HepG2 (cell line): ENCODE data around the gene INSIG2. TPM values are rescaled to one million over a fixed set of nuclear protein-coding genes. Genes with fewer than 3 reads are reported as not detected.

ENCODE experiments used
- ATAC-seq: fragments of 200-7000 bp; cut with Tn5 transposase; 3 replicates; pipeline ENCODE4 v1.9.1; 2020; ENCODE audit warnings: mild to moderate bottlenecking, moderate library complexity
- BruUV-seq: library from RNA; stranded (reverse); fragments of 400-500 nt; replicated peaks from 2 replicates; lab custom pipeline; 2021; lab: Mats Ljungman, UMichigan
- CTCF ChIA-PET: fragments of 300-600 bp; formaldehyde crosslinking; extraction: SDS; loops from one replicate; lab custom pipeline; 2021; ENCODE audit warnings: low total read pairs, inconsistent platforms, low intra/inter-chr PET ratio; lab: Yijun Ruan, JAX
- POLR2A ChIA-PET: fragments of 350-600 bp; sonication (Branson Sonifier 250); formaldehyde crosslinking; loops from one replicate; lab custom pipeline; 2020; ENCODE audit warnings: antibody characterized with exemption, inconsistent platforms; lab: Yijun Ruan, JAX
- DNase-seq: peaks from one replicate; pipeline ENCODE4 v3.0.0-alpha.2; 2015; ENCODE audit warnings: low spot score
- FAIRE-seq: peaks from 3 replicates; lab custom pipeline; 2011; peaks lifted over from hg19 to GRCh38; lab: Jason Lieb, UNC
- H2AFZ ChIP-seq: one replicate; pipeline ENCODE4 v1.6.1; 2011; ENCODE audit warnings: low read length, inconsistent platforms
- H3K27ac ChIP-seq: fragments of 300-600 bp; 3 replicates; pipeline ENCODE4 v1.8.0; 2011; ENCODE audit warnings: mixed run types, mild to moderate bottlenecking, mixed read lengths, low read length, inconsistent platforms; ENCODE audit not compliant: insufficient read depth; ENCODE audit errors: extremely low read length
- H3K27me3 ChIP-seq, 2 experiments: fragments of 200-600 bp in 1 of 2; 2 replicates in 1 of 2; 3 replicates in 1 of 2; pipeline versions ENCODE4 v1.6.0 to v1.8.0; 2011; ENCODE audit warnings: low read length in 2 of 2, mild to moderate bottlenecking in 2 of 2, moderate library complexity in 2 of 2, inconsistent platforms in 1 of 2; ENCODE audit not compliant: insufficient read depth in 2 of 2, control insufficient read depth in 1 of 2
- H3K36me3 ChIP-seq, 2 experiments: fragments of 200-600 bp in 1 of 2; replicated peaks in 1 of 2; 2 replicates in 1 of 2; 3 replicates in 1 of 2; pipeline versions ENCODE4 v1.5.1 to v1.8.0; 2011; ENCODE audit warnings: low read length in 2 of 2, inconsistent platforms in 1 of 2; ENCODE audit not compliant: insufficient read depth in 2 of 2, control insufficient read depth in 1 of 2
- H3K4me1 ChIP-seq: 2 replicates; pipeline ENCODE4 v1.5.1; 2012; ENCODE audit warnings: low read length, inconsistent platforms; ENCODE audit not compliant: insufficient read depth
- H3K4me2 ChIP-seq: 2 replicates; pipeline ENCODE4 v1.6.0; 2011; ENCODE audit warnings: low read depth, low read length, inconsistent platforms
- H3K4me3 ChIP-seq, 3 experiments: fragments of 200-600 bp in 1 of 3; sonication (generic), shearing (Covaris generic) in 1 of 3; replicated peaks in 1 of 3; 2 replicates each; pipeline ENCODE4 v1.5.1; 2011 to 2016; ENCODE audit warnings: low read length in 3 of 3, inconsistent platforms in 2 of 3, low read depth in 2 of 3, mild to moderate bottlenecking in 2 of 3, control low read depth in 1 of 3, mixed read lengths in 1 of 3; ENCODE audit not compliant: insufficient read depth in 1 of 3
- H3K79me2 ChIP-seq: one replicate; pipeline ENCODE4 v1.6.1; 2011; ENCODE audit warnings: low read length, inconsistent platforms; ENCODE audit not compliant: insufficient read depth
- H3K9ac ChIP-seq: 2 replicates; pipeline ENCODE4 v1.6.0; 2011; ENCODE audit warnings: mild to moderate bottlenecking, low read depth, low read length, inconsistent platforms; ENCODE audit not compliant: insufficient read depth
- H3K9me3 ChIP-seq: 2 replicates; pipeline ENCODE4 v1.5.1; 2012; ENCODE audit warnings: mild to moderate bottlenecking, low read length
- H4K20me1 ChIP-seq: 2 replicates; pipeline ENCODE4 v1.6.0; 2011; ENCODE audit warnings: inconsistent platforms, mild to moderate bottlenecking, low read length, moderate library complexity; ENCODE audit not compliant: insufficient read depth
- ASH2L ChIP-seq: fragments of 300-600, 200-600 bp; sonication (generic); IDR thresholded peaks from 2 replicates; pipeline ENCODE4 v1.7.0; 2017; ENCODE audit warnings: low read depth, mild to moderate bottlenecking, moderate library complexity, mixed read lengths, low read length; ENCODE audit not compliant: insufficient read length
- ATF1 ChIP-seq: IDR thresholded peaks from 2 replicates; pipeline ENCODE4 v1.6.1; 2016; ENCODE audit warnings: mild to moderate bottlenecking, control low read depth
- ELF1 ChIP-seq: sonication (generic); formaldehyde crosslinking; IDR thresholded peaks from 2 replicates; pipeline ENCODE4 v1.4.0; 2020; ENCODE audit warnings: missing genetic modification reagents
- HNRNPK ChIP-seq: fragments of 200-400 bp; formaldehyde crosslinking; IDR thresholded peaks from 2 replicates; pipeline ENCODE4 v1.6.1; 2018; ENCODE audit warnings: low read length, low read depth, moderate library complexity, mild to moderate bottlenecking; ENCODE audit not compliant: poor library complexity, severe bottlenecking
- HNRNPL ChIP-seq: fragments of 200-400 bp; formaldehyde crosslinking; IDR thresholded peaks from 2 replicates; pipeline ENCODE4 v1.6.1; 2017; ENCODE audit warnings: mild to moderate bottlenecking, low read depth, low read length
- KDM3A ChIP-seq: IDR thresholded peaks from 2 replicates; pipeline ENCODE4 v1.6.1; 2018; ENCODE audit warnings: low read depth, missing compliant biosample characterization
- MTA1 ChIP-seq: sonication (generic); formaldehyde crosslinking; IDR thresholded peaks from 2 replicates; pipeline ENCODE4 v1.4.0; 2020; ENCODE audit warnings: missing genetic modification reagents, mild to moderate bottlenecking, borderline replicate concordance
- PHF20 ChIP-seq: sonication (generic); formaldehyde crosslinking; IDR thresholded peaks from 2 replicates; pipeline ENCODE4 v1.5.0; 2020; ENCODE audit warnings: mild to moderate bottlenecking, missing genetic modification reagents
- POLR2AphosphoS5 ChIP-seq: IDR thresholded peaks from 2 replicates; pipeline ENCODE4 v1.6.1; 2012; ENCODE audit warnings: low read depth, low read length
- POLR2G ChIP-seq: fragments of 200-400 bp; formaldehyde crosslinking; IDR thresholded peaks from 2 replicates; pipeline ENCODE4 v1.6.1; 2018; ENCODE audit warnings: mild to moderate bottlenecking, low read depth, low read length, moderate library complexity
- RBM22 ChIP-seq: fragments of 200-400 bp; formaldehyde crosslinking; optimal IDR thresholded peaks from 2 replicates; pipeline ENCODE3; 2017; ENCODE audit warnings: mild to moderate bottlenecking, low read length, moderate library complexity
- RFX1 ChIP-seq: fragments of 450-650 bp; IDR thresholded peaks from 2 replicates; pipeline ENCODE4 v1.6.1; 2017
- THAP9 ChIP-seq: sonication (generic); formaldehyde crosslinking; IDR thresholded peaks from 2 replicates; pipeline ENCODE4; 2020; ENCODE audit warnings: missing genetic modification reagents, mild to moderate bottlenecking, borderline replicate concordance
- ZFAT ChIP-seq: sonication (generic); formaldehyde crosslinking; conservative IDR thresholded peaks from 2 replicates; pipeline ENCODE4 v1.8.1; 2023; ENCODE audit warnings: missing genetic modification reagents, inconsistent platforms
- ZMAT3 ChIP-seq: sonication (generic); formaldehyde crosslinking; conservative IDR thresholded peaks from 2 replicates; pipeline ENCODE4 v1.7.0; 2021; ENCODE audit warnings: missing genetic modification reagents
- ZNF614 ChIP-seq: IDR thresholded peaks from 2 replicates; pipeline ENCODE4 v1.6.1; 2018; ENCODE audit warnings: missing biosample characterization, missing genetic modification reagents, inconsistent platforms, borderline replicate concordance
- ZNF749 ChIP-seq: sonication (generic); formaldehyde crosslinking; IDR thresholded peaks from 2 replicates; pipeline ENCODE4 v1.8.0; 2022; ENCODE audit warnings: mild to moderate bottlenecking, missing genetic modification reagents, moderate library complexity, borderline replicate concordance
- ZNF841 ChIP-seq: sonication (generic); formaldehyde crosslinking; IDR thresholded peaks from 2 replicates; pipeline ENCODE4 v1.8.1; 2023; ENCODE audit warnings: missing genetic modification reagents, borderline replicate concordance
- WGBS: methylation state at CpG from one replicate; pipeline ENCODE4 v1.1.6; 2017; ENCODE audit warnings: low lambda C conversion rate; 5-methylcytosine and 5-hydroxymethylcytosine counted together
- in situ Hi-C: cut with HindIII; loops from 2 replicates; pipeline ENCODE4 v1.10.0; 2017; ENCODE audit warnings: low pct_unique_long_range_greater_than_20kb; ENCODE audit not compliant: extremely low pct_ligation_motif_present
- intact Hi-C: fragments of 100-400 bp; cut with micrococcal nuclease; formaldehyde crosslinking; loops from one replicate; pipeline ENCODE4 v1.10.0; 2022; ENCODE audit not compliant: unreplicated experiment
- polyA plus RNA-seq, 8 experiments: library from polyadenylated mRNA; depleted of rRNA in 3 of 8; stranded (reverse) in 7 of 8; unstranded in 1 of 8; fragments of >200 nt; fragmentation: Illumina TruSeq in 4 of 8; extraction: Trizol in 4 of 8; gene quantifications; 2 replicates each; pipeline versions ENCODE4 v1.2.1 to v1.2.3, GENCODE V29; 2011 to 2016; ENCODE audit warnings: low read depth in 4 of 8, missing spikeins in 1 of 8, mixed read lengths in 1 of 8; ENCODE audit not compliant: insufficient read depth in 1 of 8
- total RNA-seq, 5 experiments: library from RNA; depleted of rRNA; stranded (reverse); fragments of >200 nt; fragmentation: Illumina TruSeq; extraction: Trizol; gene quantifications; 2 replicates each; pipeline ENCODE4 v1.2.3, GENCODE V29; 2016; ENCODE audit warnings: low read depth in 1 of 5
- TF ChIP-seq, protein P1 (sequence below): sonication (generic); formaldehyde crosslinking; IDR thresholded peaks from 2 replicates; pipeline ENCODE4 v1.4.0; 2020; ENCODE audit warnings: missing genetic modification reagents, mild to moderate bottlenecking, borderline replicate concordance

The INSIG2 gene
- total and polyA plus RNA-seq, 2 of the 13 experiments (the other 11 are each of a cell fraction or from before 2014, with no cell fraction given), result 73.5 to 481 TPM

DNA sequence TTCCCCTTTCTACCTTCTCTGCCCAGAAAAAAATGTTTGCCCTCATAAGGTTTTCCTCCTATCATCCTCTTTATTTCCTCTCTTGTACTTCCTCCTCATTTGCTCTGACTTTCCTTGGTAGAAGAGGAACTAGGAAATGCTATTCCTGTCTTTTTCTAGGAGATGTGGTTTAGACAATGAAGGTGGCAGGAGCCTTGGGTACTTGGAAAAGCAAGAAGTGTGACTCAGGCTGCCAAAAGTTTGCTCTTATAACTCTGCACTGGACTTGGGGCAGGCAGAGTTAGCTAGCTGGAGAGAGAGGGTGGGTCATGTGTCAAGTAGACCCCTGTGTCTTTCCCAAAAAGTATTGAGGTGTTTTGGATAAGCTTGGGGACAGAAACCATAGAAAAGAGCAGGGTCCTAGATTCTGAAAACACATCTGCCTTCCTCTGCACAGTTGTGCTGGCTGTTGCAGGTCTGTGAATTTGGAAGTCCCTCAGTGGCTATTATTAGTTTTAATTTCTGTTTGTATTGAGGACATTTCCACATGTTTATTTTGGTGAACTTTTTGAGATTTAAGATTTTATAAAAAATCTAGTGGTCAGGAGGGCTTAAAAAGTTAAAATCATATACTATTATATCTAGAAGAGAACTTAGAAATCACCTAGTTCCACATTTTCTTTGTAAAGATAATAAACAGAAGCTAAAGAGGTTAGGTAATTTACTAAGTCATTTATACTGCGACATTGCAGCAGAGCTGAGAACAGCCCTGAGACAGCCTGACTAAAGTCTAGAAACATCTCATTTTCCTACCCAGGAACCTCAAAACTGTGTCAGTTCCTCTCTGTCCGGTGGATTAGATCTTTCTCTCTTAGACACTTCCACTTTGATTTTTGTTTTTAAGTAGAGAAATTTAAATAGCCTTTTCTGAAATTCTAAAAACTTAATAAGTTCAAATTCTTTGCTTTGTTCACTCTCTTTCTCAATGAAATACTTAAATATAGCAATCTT lies 16.0 kb downstream of the INSIG2 start:
- Histone ChIP-seq H4K20me1 (peaks cover 68% of the 10 kb centered on the region), H2AFZ (no peak overlapping the region), H3K27ac (no peak overlapping the region), H3K4me1 (peaks cover 1% of the 10 kb centered on the region; the same call in 1 of the 2 replicates), H3K4me3 (no peak overlapping the region), H3K79me2 (peaks cover 62% of the 10 kb centered on the region), H3K9me3 (no peaks in the 10 kb centered on the region), H3K4me2 (no peak overlapping the region), H3K36me3 (peaks cover 28 to 97% of the 10 kb centered on the region in 2 experiments), H3K9ac (no peak overlapping the region), H3K27me3 (no peaks in the 10 kb centered on the region)
- no TSS peak for BruUV-seq
- WGBS, result 91% methylated on average over 2 of the region's 2 CpGs
- POLR2A ChIA-PET, result no interaction called here
- intact Hi-C loops, result no loop called here
- FAIRE-seq (no peak), DNase-seq (no peak), ATAC-seq (no peak)
- in situ Hi-C loops, result no loop called here
- CTCF ChIA-PET, result no interaction called here
- TF ChIP-seq ELF1 (0 out of 2 replicates have a peak, but pooled peaks have one; percentile 15), POLR2G (peak; percentile 49; the same call in 1 of the 2 replicates), ZNF841 (CRISPR knock-in tag) (no peak), ZFAT (CRISPR knock-in tag) (no peak), POLR2AphosphoS5 (peak; percentile 30), MTA1 (CRISPR knock-in tag) (no peak), RBM22 (peak; percentile 77), ATF1 (CRISPR knock-in tag) (no peak), PHF20 (CRISPR knock-in tag) (no peak), ZNF614 (CRISPR knock-in tag) (no peak), ZNF749 (no peak), ZMAT3 (CRISPR knock-in tag) (no peak), HNRNPK (peak; percentile 3), RFX1 (no peak), HNRNPL (no peak), KDM3A (no peak), THAP9 (no peak), ASH2L (no peak)
- TF ChIP-seq, protein P1, sequence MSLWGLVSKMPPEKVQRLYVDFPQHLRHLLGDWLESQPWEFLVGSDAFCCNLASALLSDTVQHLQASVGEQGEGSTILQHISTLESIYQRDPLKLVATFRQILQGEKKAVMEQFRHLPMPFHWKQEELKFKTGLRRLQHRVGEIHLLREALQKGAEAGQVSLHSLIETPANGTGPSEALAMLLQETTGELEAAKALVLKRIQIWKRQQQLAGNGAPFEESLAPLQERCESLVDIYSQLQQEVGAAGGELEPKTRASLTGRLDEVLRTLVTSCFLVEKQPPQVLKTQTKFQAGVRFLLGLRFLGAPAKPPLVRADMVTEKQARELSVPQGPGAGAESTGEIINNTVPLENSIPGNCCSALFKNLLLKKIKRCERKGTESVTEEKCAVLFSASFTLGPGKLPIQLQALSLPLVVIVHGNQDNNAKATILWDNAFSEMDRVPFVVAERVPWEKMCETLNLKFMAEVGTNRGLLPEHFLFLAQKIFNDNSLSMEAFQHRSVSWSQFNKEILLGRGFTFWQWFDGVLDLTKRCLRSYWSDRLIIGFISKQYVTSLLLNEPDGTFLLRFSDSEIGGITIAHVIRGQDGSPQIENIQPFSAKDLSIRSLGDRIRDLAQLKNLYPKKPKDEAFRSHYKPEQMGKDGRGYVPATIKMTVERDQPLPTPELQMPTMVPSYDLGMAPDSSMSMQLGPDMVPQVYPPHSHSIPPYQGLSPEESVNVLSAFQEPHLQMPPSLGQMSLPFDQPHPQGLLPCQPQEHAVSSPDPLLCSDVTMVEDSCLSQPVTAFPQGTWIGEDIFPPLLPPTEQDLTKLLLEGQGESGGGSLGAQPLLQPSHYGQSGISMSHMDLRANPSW, result no peak
